ENCODE measurements around the gene PSMG1.

DNA sequence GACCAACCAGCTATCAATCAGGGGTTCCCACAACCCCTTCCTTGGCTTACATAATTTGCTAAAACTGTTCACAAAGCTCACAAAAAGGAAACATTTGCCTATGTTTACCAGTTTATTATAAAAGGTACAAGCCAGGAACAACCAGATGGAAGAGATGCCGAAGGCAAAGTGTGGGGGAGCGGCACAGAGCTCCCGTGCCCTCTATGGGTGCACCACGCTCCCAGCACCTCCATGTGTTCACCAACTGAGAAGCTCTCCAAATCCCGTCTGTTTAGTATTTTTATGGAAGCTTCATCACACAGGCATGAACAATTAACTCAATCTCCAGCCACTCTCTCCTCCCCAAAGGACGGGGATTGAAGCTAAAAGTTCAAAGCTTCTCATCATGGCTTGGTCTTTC, 32.9 kb downstream of the PSMG1 start:
- TF ChIP-seq, protein P1, sequence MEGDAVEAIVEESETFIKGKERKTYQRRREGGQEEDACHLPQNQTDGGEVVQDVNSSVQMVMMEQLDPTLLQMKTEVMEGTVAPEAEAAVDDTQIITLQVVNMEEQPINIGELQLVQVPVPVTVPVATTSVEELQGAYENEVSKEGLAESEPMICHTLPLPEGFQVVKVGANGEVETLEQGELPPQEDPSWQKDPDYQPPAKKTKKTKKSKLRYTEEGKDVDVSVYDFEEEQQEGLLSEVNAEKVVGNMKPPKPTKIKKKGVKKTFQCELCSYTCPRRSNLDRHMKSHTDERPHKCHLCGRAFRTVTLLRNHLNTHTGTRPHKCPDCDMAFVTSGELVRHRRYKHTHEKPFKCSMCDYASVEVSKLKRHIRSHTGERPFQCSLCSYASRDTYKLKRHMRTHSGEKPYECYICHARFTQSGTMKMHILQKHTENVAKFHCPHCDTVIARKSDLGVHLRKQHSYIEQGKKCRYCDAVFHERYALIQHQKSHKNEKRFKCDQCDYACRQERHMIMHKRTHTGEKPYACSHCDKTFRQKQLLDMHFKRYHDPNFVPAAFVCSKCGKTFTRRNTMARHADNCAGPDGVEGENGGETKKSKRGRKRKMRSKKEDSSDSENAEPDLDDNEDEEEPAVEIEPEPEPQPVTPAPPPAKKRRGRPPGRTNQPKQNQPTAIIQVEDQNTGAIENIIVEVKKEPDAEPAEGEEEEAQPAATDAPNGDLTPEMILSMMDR (IDR thresholded peaks at IDR 0.05), result no peak
- no peak for TF ChIP-seq ZFX (IDR thresholded peaks at IDR 0.05; ENCODE audit: borderline replicate concordance)

All from 22Rv1 (cell line).